HG03045 (cell line): Measurements from ENCODE around the gene RASSF6.
"Not testable (repeated sequence)": the region's sequence is repeated elsewhere in the genome, so short reads cannot be mapped to it uniquely, and the experiment has no call there.

Experiments
- ATAC-seq: cut with Tn5 transposase; IDR thresholded peaks from one replicate; pipeline ENCODE4 v1.9.1; 2021; ENCODE audit warnings: mild to moderate bottlenecking, moderate library complexity; ENCODE audit not compliant: unreplicated experiment

Gene RASSF6

DNA sequence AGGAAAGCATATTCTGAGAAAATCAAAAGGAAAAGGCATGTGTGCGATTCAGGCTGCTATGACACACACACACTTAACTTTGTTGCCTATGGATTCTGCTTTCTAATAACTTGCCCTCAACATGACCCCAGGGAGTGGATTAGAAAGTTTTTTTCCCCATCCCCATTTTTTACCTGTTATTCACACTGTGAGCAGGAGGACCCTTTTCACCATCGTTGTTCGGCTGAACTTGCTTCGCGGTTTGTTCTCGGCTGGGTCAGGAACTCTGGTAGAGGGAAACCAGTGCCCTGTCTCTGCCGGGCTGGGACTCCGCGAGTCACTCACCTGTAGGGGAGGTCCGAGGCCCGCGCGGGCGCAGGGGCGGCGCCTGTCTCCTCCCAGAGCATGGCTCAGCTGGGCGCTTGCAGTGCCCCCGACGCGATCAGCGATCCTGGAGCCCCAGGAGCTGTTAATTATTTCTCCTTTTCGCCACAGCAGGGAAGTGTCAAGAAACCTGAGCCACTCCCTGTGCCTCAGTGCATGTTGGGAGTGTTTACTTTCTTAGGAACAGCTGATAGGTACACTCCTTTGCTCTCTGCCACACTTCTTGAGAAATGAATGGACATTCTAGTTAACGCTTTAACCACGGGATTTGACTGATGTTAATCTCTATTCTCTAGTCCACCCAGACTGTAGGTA lies at the start of gene RASSF6:
Gene RASSF6 (minus strand): TSS at position 322 of the 678 bp plus-strand sequence. CDS start 8,641 bp downstream, outside the sequence.
- peak; percentile 98 for ATAC-seq

DNA sequence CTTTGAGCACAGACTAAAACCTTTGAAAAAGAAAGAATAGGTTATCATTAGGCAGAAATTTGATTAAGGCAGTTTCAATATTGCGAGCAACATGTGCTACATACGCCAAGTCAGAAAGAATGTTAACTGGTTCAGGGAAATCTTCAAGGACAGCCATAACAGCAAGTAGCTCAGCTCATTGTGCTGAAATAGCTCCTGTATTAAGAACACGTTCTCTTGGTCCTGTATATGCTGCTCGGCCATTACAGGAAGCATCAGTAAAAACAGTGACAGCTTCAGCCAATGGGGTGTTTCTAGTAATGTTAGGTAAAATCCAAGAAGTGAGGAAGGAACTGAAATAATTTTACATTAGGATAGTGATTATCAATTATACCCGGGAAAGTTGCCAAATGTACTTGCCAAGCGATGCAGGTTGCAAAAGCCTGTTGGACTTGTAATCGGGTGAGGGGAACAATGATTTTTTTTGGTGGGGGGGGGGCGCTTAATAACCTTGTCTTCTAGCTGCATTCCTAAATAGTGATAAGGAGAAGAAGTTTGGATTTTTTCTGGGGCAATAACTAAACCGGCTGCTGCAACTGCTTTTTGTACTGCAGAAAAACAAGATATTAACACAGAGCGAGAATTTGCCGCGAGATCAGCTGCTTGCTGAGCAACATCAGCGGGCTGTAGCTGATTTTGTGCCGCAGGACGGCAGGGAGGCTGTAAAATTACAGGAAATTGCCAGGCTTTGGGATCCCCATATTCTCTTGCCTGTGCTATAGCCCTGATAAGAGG lies 49.4 kb upstream of the RASSF6 start:
- no peak for ATAC-seq

DNA sequence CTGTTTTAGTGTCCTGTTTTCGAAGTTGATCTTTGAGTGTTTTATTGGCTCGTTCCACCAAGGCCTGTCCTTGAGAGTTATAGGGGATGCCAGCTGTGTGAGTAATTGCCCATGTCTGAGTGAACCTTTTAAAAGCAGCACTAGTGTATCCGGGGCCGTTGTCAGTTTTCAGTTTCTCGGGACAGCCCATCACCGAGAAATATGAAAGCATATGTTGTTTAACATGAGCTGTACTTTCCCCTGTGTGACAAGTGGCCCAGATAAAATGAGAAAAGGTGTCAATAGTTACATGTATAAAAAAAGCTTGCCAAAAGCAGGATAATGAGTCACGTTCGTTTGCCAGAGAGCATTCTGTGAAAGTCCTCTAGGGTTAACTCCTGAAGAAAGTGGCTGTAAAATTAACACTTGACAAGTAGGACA lies 48.6 kb upstream of the RASSF6 start:
- no peak for ATAC-seq

- ATAC-seq, result not testable (repeated sequence)
Measured at GRCh38 chr4:73665924-73666323, 45.7 kb upstream of the RASSF6 start.

DNA sequence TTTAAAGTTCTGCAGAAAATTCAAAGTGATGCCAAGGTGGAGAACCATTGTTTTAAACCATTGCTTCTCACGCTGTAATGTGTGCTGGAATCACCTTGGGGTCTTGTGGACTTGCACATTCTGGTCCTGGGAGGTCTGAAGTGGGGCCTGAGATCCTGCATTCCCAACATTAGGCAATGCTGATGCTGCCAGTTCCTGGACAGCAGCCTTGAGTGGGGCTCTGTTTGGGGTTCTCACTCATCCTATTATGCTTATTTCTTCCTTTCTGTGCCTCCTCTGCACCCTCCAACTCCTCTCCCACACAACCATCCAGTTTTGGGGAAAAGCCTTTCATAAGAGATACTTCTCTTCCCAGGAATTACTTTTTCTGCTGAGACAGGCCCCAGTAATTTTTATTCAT lies 44.2 kb upstream of the RASSF6 start:
- no peak for ATAC-seq

GRCh38 chr4:73663576-73663975 lies 43.3 kb upstream of the RASSF6 start:
- ATAC-seq, result no peak

GRCh38 chr4:73662709-73663546 lies 42.7 kb upstream of the RASSF6 start:
- no peak for ATAC-seq

DNA sequence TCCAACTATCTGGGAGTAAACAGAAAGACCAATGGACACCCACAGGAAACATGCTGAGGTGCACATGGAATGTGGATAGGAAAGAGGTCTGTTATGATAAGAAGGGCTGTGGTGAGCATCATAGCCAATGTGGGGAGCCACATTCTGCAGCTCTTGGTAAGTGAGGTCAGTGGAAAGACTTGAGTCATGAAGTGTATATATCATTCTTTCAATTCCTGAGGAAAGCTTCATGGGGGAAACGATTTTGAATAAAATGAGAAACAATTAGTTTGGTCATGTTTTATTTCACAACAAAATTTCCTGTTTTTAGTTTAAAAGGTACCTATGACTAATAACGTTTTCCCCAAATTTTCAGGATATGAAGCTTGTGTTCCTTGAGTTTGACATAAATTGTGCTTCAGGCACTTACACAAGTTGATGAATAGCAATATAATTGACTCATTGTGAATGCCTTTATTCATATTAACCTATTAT lies 41.4 kb upstream of the RASSF6 start:
- ATAC-seq, result no peak

- no peak for ATAC-seq
Measured at GRCh38 chr4:73660808-73661207, 40.6 kb upstream of the RASSF6 start.

GRCh38 chr4:73653695-73654106 lies 33.5 kb upstream of the RASSF6 start:
- ATAC-seq, result peak; percentile 88

GRCh38 chr4:73650250-73650649 lies 30.0 kb upstream of the RASSF6 start:
- no peak for ATAC-seq

DNA sequence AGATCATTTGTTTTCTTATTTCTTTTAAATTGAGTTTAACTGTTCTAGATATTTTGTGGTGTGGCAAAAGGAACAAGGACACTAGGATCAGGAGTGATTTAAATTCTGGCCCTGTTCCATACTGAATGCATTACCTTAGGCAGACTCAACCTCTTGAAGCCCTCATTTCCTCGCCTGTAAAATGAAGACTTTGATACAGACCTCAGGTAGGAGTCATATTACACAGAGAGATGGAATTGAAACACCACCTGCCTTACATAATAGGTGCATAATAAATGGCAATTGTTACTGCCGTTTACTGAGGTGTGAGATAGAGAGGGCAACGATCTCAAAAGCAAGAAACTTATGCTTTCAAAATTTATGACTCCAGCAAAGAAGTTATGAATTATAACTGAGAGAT lies 28.2 kb upstream of the RASSF6 start:
- no peak for ATAC-seq

DNA sequence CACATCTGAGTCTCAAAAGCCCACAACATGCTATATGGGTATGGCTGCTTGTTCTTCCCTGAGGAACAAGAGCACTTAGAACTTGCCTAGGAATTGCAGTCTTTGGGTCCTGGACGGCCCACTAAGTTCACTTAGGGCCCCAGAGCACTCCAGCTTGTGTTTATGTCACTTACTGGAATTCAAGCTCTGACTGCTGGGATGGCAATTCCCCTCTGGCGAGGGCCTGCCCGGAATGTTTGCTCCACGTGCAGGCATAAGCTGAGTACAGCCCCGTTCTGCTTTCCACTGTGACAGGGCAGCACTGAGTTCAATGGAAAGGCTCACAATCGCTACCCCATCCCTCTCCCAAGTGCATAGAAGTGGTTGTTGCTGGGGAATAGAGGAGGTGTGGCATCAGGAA lies 25.9 kb upstream of the RASSF6 start:
- no peak for ATAC-seq

DNA sequence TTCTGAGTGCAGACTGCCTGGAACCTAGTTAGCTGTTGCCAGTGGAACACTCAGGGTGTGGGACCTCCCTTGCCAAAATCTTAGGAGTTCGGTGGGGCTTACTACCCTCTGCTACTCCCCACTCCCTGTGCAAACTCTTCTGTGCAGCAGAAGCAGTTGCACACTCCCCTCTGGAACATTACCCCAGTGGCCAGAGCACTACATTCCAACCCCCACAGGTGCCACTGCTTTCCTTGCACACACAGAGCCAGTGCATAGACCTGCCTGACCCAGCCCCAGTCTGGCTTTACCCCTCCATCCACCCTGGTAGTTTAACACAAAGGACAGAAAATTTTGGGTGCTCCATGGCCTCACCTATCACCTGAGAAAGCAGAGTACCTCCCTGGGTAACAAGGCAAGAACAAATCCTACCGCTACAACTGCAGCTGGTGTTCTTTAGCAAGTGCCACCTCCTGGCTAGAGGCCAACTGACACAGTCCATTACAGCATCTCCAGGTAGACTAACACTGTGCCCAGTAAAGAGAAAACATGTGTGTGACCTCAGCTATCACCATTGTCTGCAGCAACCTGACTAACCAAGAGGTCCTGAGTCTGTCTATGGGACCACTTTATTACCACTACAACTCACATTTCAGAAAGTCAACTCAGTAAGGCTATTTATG lies 11.5 kb upstream of the RASSF6 start:
- ATAC-seq, result no peak

DNA sequence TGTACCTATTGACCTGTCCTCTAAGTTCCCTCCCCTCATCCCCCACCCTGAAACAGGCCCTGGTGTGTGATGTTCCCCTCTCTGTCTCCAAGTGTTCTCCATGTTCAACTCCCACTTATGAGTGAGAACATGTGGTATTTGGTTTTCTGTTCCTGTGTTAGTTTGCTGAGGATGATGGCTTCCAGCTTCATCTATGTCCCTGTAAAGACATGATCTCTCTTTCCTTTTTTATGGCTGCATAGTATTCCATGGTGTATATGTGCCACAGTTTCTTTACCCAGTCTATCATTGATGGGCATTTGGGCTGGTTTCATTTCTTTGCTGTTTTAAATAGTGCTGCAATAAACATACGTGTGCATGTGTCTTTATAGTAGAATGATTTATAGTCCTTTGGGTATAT lies 8.6 kb upstream of the RASSF6 start:
- not testable (repeated sequence) for ATAC-seq

GRCh38 chr4:73621357-73621756 lies 1.1 kb upstream of the RASSF6 start:
- ATAC-seq, result no peak

- no peak for ATAC-seq
Measured at GRCh38 chr4:73619346-73619745, 890 bp downstream of the RASSF6 start.

- no peak for ATAC-seq
Measured at GRCh38 chr4:73617256-73617655, 3.0 kb downstream of the RASSF6 start.

GRCh38 chr4:73615613-73616012 lies 4.6 kb downstream of the RASSF6 start:
- no peak for ATAC-seq

GRCh38 chr4:73614311-73614867 lies 5.8 kb downstream of the RASSF6 start:
- ATAC-seq, result no peak
